Gastrocnemius medialis (tissue), 4 donors: Measurements from ENCODE around the gene C2CD3. TPM values are rescaled to one million over a fixed set of nuclear protein-coding genes. Genes with fewer than 3 reads are reported as not detected.
"Not testable (repeated sequence)": the region's sequence is repeated elsewhere in the genome, so short reads cannot be mapped to it uniquely, and the experiment has no call there.

ENCODE experiments used
- ATAC-seq, 2 donors: fragments of 150-250 bp; one replicate each; pipeline ENCODE4 v1.9.1; 2016
- DNase-seq, 2 donors: peaks; one replicate each; pipeline ENCODE4 v3.0.0-alpha.2; 2019
- H3K27ac ChIP-seq, 4 donors: fragments of 200-600 bp; sonication (generic); 1 replicate in 1 of 4; 2 replicates in 3 of 4; pipeline ENCODE4 v1.5.1; 2016 to 2018; ENCODE audit warnings: mild to moderate bottlenecking in 2 of 4, moderate library complexity in 1 of 4
- H3K27me3 ChIP-seq, 3 donors: fragments of 200-600 bp; sonication (generic) in 2 of 3; 1 replicate in 1 of 3; 2 replicates in 2 of 3; pipeline versions ENCODE4 v1.5.1 to v1.6.0; 2016 to 2019; ENCODE audit warnings: mild to moderate bottlenecking in 1 of 3, moderate library complexity in 1 of 3
- H3K36me3 ChIP-seq, 2 donors: fragments of 200-600 bp; sonication (generic) in 1 of 2; one replicate each; pipeline ENCODE4 v1.5.1; 2017 to 2018
- H3K4me1 ChIP-seq, 2 donors: fragments of 200-600 bp; sonication (generic) in 1 of 2; one replicate each; pipeline ENCODE4 v1.5.1; 2016 to 2017; ENCODE audit warnings: mild to moderate bottlenecking in 2 of 2
- H3K4me3 ChIP-seq, 4 donors: fragments of 200-600 bp; sonication (generic) in 3 of 4; 1 replicate in 1 of 4; 2 replicates in 3 of 4; pipeline ENCODE4 v1.5.1; 2016 to 2019; ENCODE audit warnings: mild to moderate bottlenecking in 2 of 4
- H3K9me3 ChIP-seq, 3 donors: fragments of 200-600 bp; sonication (generic) in 2 of 3; 1 replicate in 1 of 3; 2 replicates in 2 of 3; pipeline ENCODE4 v1.5.1; 2016 to 2019
- POLR2A ChIP-seq, 2 donors: fragments of 450-650 bp; IDR thresholded peaks; one replicate each; pipeline ENCODE4 v1.6.1; 2017; ENCODE audit warnings: antibody characterized with exemption in 2 of 2, mild to moderate bottlenecking in 2 of 2, moderate library complexity in 2 of 2
- in situ Hi-C, 4 donors: fragments of 200-750 bp; cut with MboI; loops; one replicate each; pipeline versions ENCODE4 v1.15.0 to v1.8.0; 2017; ENCODE audit warnings: low sequenced_read_pairs in 4 of 4
- intact Hi-C: fragments of 100-400 bp; cut with DNase I; formaldehyde crosslinking; loops from one replicate; pipeline ENCODE4 v1.15.1; 2023; ENCODE audit warnings: low total_unique reads
- total RNA-seq, 4 donors: library from RNA; depleted of rRNA; stranded (reverse); fragments of >200 nt; gene quantifications; one replicate each; pipeline versions ENCODE4 v1.1.0 to v1.2.3, GENCODE V29; 2016
- TF ChIP-seq, protein P1 (sequence below), 5 experiments: fragments of 450-650 bp in 3 of 5; fragments of 200-600 bp in 2 of 5; sonication (generic) in 2 of 5; IDR thresholded peaks in 4 of 5; conservative IDR thresholded peaks in 1 of 5; 1 replicate in 4 of 5; 2 replicates in 1 of 5; pipeline ENCODE4 v1.5.1; 2016 to 2019; ENCODE audit warnings: antibody characterized with exemption in 5 of 5, mild to moderate bottlenecking in 3 of 5, moderate library complexity in 3 of 5

C2CD3 gene
- total RNA-seq, 4 donors from 2014 or later = 13.8 to 33.2 (median 16.4) TPM

DNA sequence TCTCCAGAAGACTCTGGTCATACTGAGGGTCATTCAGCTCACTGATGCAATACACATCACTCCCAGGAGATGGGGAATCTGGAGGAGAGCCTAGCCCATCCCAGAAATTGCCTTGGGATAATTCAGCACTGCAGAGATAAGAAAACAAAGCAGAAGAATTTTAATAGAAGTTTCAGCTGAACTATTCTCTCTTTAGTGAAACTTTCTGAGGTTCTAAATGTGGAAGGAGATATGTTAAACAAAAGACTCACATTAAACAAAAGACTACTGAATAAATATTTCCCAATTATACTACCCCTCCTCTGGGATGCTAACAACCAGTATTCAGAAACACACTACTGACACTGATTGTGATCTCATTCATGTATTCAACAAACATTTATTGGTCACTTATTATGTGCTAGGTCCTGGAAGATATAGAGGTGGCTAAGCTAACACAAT lies 47.8 kb downstream of the C2CD3 start:
- ATAC-seq = no peak
- intact Hi-C loops = no loop called here
- Histone ChIP-seq H3K9me3 (no peaks in the 10 kb centered on the region), H3K27ac (no peak overlapping the region), H3K4me1 (no peaks in the 10 kb centered on the region), H3K27me3 (no peaks in the 10 kb centered on the region), H3K36me3 (no peaks in the 10 kb centered on the region), H3K4me3 (no peak overlapping the region)
- in situ Hi-C loops = no loop called here
- no peak for TF ChIP-seq POLR2A (IDR thresholded peaks at IDR 0.05)
- no peak for DNase-seq

DNA sequence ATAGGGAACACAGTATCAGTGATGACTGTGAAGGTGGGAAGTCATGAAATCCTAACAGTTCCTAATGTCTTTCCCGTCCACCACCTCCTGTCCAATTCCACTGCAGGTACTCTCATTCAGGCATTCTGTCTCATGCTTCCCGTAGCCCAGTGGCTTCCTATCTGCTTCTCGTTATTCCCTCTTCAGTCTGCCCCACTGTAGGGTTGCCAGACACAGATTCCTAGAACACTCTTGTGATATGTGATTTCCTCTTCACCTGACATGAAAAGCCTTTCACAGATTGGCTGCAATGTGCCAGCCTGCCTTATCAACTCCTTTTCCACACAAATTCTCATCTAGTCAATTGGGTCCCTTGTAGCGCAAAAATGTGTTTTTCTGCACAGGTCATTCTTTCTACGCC lies 49.0 kb downstream of the C2CD3 start:
- Histone ChIP-seq H3K9me3 (no peaks in the 10 kb centered on the region), H3K4me3 (no peak overlapping the region), H3K27ac (no peak overlapping the region), H3K36me3 (peaks cover 0 to 8% of the 10 kb centered on the region in 2 donors), H3K27me3 (no peaks in the 10 kb centered on the region), H3K4me1 (no peaks in the 10 kb centered on the region)
- ATAC-seq (no peak), DNase-seq (no peak)
- TF ChIP-seq, protein P1, sequence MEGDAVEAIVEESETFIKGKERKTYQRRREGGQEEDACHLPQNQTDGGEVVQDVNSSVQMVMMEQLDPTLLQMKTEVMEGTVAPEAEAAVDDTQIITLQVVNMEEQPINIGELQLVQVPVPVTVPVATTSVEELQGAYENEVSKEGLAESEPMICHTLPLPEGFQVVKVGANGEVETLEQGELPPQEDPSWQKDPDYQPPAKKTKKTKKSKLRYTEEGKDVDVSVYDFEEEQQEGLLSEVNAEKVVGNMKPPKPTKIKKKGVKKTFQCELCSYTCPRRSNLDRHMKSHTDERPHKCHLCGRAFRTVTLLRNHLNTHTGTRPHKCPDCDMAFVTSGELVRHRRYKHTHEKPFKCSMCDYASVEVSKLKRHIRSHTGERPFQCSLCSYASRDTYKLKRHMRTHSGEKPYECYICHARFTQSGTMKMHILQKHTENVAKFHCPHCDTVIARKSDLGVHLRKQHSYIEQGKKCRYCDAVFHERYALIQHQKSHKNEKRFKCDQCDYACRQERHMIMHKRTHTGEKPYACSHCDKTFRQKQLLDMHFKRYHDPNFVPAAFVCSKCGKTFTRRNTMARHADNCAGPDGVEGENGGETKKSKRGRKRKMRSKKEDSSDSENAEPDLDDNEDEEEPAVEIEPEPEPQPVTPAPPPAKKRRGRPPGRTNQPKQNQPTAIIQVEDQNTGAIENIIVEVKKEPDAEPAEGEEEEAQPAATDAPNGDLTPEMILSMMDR (IDR thresholded peaks at IDR 0.05 in 4 of 5, conservative IDR thresholded peaks at IDR 0.05 in 1 of 5) = no peak
- TF ChIP-seq POLR2A (IDR thresholded peaks at IDR 0.05) = no peak
- intact Hi-C loops = no loop called here
- in situ Hi-C loops = no loop called here

DNA sequence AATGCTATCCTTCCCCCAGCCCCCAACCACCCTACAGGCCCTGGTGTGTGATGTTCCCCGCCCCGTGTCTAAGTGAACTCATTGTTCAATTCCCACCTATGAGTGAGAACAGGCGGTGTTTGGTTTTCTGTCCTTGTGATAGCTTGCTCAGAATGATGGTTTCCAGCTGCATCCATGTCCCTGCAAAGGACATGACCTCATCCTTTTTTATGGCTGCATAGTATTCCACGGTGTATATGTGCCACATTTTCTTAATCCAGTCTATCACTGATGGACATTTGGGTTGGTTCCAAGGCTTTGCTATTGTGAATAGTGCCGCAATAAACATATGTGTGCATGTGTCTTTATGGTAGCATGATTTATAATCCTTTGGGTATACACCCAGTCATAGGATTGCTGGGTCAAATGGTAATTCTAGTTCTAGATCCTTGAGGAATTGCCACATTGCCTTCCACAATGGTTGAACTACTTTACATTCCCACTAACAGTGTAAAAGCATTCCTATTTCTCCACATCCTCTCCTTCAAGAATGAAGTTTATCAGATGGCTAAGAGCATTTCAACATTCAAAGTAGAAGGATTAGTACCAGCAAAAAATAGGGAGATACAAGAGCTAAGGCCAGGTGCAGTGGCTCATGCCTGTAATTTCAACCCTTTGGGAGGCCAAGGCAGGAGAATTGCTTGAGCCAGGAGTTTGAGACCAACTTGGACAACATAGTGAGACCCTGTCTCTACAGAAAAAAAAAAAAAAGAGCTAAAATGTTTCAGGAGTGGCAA lies 50.4 kb downstream of the C2CD3 start:
- H3K36me3 ChIP-seq = peaks cover 0 to 18% of the 10 kb centered on the region in 2 donors
- H3K27me3 ChIP-seq, DNase-seq, H3K4me1 ChIP-seq, H3K9me3 ChIP-seq, intact Hi-C loops, in situ Hi-C loops, H3K27ac ChIP-seq, ATAC-seq, H3K4me3 ChIP-seq: not testable (repeated sequence)

DNA sequence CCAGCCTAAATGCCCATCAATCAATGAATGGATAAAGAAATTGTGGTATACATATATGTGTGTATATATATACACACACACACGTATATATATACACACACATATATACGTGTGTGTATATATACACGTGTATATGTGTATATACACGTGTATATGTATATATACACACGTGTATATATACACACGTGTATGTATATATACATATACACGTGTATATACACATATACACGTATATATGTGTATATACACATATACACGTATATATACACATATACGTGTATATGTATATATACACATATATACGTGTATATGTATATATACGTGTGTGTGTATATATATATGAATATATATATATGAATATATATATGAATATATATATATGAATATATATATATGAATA lies 54.1 kb downstream of the C2CD3 start:
- no peak overlapping the region for H3K27ac ChIP-seq
- no peaks in the 10 kb centered on the region for H3K9me3 ChIP-seq
- H3K4me1 ChIP-seq = no peaks in the 10 kb centered on the region
- no peak for DNase-seq
- TF ChIP-seq POLR2A (IDR thresholded peaks at IDR 0.05) = no peak
- in situ Hi-C loops = no loop called here
- no peak for ATAC-seq
- H3K4me3 ChIP-seq = no peak overlapping the region
- peaks cover 0 to 42% of the 10 kb centered on the region in 2 donors for H3K36me3 ChIP-seq
- no peaks in the 10 kb centered on the region for H3K27me3 ChIP-seq
- intact Hi-C loops = no loop called here

DNA sequence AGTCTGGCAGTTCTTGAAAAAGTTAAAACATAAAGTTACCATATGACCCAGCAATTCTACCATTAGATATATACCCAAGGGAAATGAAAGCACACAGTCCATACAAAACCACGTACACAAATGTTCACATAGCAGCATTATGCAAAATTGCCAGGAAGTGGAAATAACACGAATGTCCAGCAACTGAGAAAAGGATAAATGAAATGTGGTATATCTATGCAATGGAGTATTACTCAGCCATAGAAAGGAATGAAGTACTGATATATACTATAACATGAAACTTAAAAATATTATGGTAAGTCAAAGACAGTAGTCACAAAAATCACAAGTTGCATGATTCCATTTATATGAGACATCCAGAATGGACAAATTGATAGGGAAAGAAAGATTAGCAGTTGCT lies 57.9 kb downstream of the C2CD3 start:
- Histone ChIP-seq H3K27me3 (no peaks in the 10 kb centered on the region), H3K27ac (no peak overlapping the region), H3K4me3 (no peak overlapping the region), H3K36me3 (peaks cover 0 to 45% of the 10 kb centered on the region in 2 donors), H3K9me3 (no peaks in the 10 kb centered on the region), H3K4me1 (no peaks in the 10 kb centered on the region)
- TF ChIP-seq POLR2A (IDR thresholded peaks at IDR 0.05) = no peak
- TF ChIP-seq, protein P1 (IDR thresholded peaks at IDR 0.05 in 4 of 5, conservative IDR thresholded peaks at IDR 0.05 in 1 of 5) = no peak
- intact Hi-C loops = no loop called here
- in situ Hi-C loops = no loop called here
- DNase-seq (no peak), ATAC-seq (no peak)

DNA sequence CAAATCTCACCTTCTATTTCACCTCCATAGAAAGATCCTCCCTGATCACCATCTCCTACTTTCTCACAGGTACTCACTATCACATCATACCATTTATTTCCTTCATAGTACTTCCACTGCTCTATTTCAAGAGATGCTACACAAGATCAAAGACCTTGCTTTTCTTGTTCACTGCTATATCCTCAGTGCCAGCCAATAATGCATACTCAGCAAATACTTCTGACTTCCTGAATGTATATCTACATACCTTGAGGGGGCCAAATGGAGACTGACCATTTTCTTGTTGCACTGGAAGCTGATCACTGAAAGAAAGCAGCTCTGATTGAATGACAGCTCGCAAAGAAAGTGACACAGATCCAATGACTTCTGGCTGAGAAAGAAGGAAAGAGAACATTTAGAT lies 64.7 kb downstream of the C2CD3 start:
- TF ChIP-seq, protein P1 (IDR thresholded peaks at IDR 0.05 in 4 of 5, conservative IDR thresholded peaks at IDR 0.05 in 1 of 5) = no peak
- TF ChIP-seq POLR2A (IDR thresholded peaks at IDR 0.05) = no peak
- DNase-seq (no peak), ATAC-seq (no peak)
- Histone ChIP-seq H3K9me3 (no peaks in the 10 kb centered on the region), H3K4me1 (no peaks in the 10 kb centered on the region), H3K36me3 (peaks cover 4 to 41% of the 10 kb centered on the region in 2 donors), H3K27me3 (no peaks in the 10 kb centered on the region), H3K4me3 (no peak overlapping the region), H3K27ac (no peak overlapping the region)
- in situ Hi-C loops (no loop called here), intact Hi-C loops (loop anchor here (10.0 kb wide), 1 partner anchor 669 kb away; no protein-coding TSS in a partner anchor)
